Measurements from ENCODE around the gene KSR2. TPM values are rescaled to one million over a fixed set of nuclear protein-coding genes. Genes with fewer than 3 reads are reported as not detected.

The KSR2 gene
- total RNA-seq, 1 donor from 2014 or later: under 0.01 TPM

- Histone ChIP-seq H3K4me1 (ENCODE audit: control insufficient read depth in 3 of 3, insufficient read depth in 3 of 3, low read length in 3 of 3) (peaks cover 0 to 4% (median 4%) of the 10 kb centered on the region in 3 donors), H3K27me3 (ENCODE audit: control insufficient read depth in 3 of 3, insufficient read depth in 3 of 3, low read length in 3 of 3) (no peaks in the 10 kb centered on the region), H3K9me3 (ENCODE audit: control insufficient read depth in 3 of 3, low read length in 3 of 3) (no peaks in the 10 kb centered on the region)
These were observed 516.7 kb downstream of the KSR2 start for GRCh38 chr12:117452112-117452511.

GRCh38 chr12:117450209-117450608, 518.6 kb downstream of the KSR2 start:
- H3K27me3 ChIP-seq (ENCODE audit: control insufficient read depth in 3 of 3, insufficient read depth in 3 of 3, low read length in 3 of 3): no peaks in the 10 kb centered on the region

More at GRCh38 chr12:117452112-117452511, 516.7 kb downstream of the KSR2 start:
- Histone ChIP-seq H3K27ac (ENCODE audit: low read depth, low read length) (no peak overlapping the region), H3K36me3 (ENCODE audit: control insufficient read depth in 3 of 3, insufficient read depth in 3 of 3, low read length in 3 of 3) (no peaks in the 10 kb centered on the region), H3K4me3 (ENCODE audit: low read length in 3 of 3) (no peak overlapping the region), H3K9ac (ENCODE audit: low read depth in 1 of 3, low read length in 3 of 3) (no peak overlapping the region)

GRCh38 chr12:117447665-117448366, 521.0 kb downstream of the KSR2 start:
- Histone ChIP-seq H3K4me3 (ENCODE audit: low read length in 3 of 3) (no peak overlapping the region), H3K36me3 (ENCODE audit: control insufficient read depth in 3 of 3, insufficient read depth in 3 of 3, low read length in 3 of 3) (no peaks in the 10 kb centered on the region), H3K4me1 (ENCODE audit: control insufficient read depth in 3 of 3, insufficient read depth in 3 of 3, low read length in 3 of 3) (peaks cover 0 to 4% (median 4%) of the 10 kb centered on the region in 3 donors), H3K27me3 (ENCODE audit: control insufficient read depth in 3 of 3, insufficient read depth in 3 of 3, low read length in 3 of 3) (no peaks in the 10 kb centered on the region), H3K9ac (ENCODE audit: low read depth in 1 of 3, low read length in 3 of 3) (no peak overlapping the region), H3K9me3 (ENCODE audit: control insufficient read depth in 3 of 3, low read length in 3 of 3) (no peaks in the 10 kb centered on the region), H3K27ac (ENCODE audit: low read depth, low read length) (no peak overlapping the region)

More at GRCh38 chr12:117450209-117450608, 518.6 kb downstream of the KSR2 start:
- Histone ChIP-seq H3K36me3 (ENCODE audit: control insufficient read depth in 3 of 3, insufficient read depth in 3 of 3, low read length in 3 of 3) (no peaks in the 10 kb centered on the region), H3K4me1 (ENCODE audit: control insufficient read depth in 3 of 3, insufficient read depth in 3 of 3, low read length in 3 of 3) (peaks cover 0 to 4% (median 4%) of the 10 kb centered on the region in 3 donors), H3K9ac (ENCODE audit: low read depth in 1 of 3, low read length in 3 of 3) (no peak overlapping the region), H3K27ac (ENCODE audit: low read depth, low read length) (no peak overlapping the region), H3K9me3 (ENCODE audit: control insufficient read depth in 3 of 3, low read length in 3 of 3) (no peaks in the 10 kb centered on the region), H3K4me3 (ENCODE audit: low read length in 3 of 3) (no peak overlapping the region)

GRCh38 chr12:117444781-117445180, 524.0 kb downstream of the KSR2 start:
- no peak overlapping the region for H3K27ac ChIP-seq (ENCODE audit: low read depth, low read length)
- H3K4me1 ChIP-seq (ENCODE audit: control insufficient read depth in 3 of 3, insufficient read depth in 3 of 3, low read length in 3 of 3): peaks cover 16 to 21% (median 18%) of the 10 kb centered on the region in 3 donors
- no peak overlapping the region for H3K4me3 ChIP-seq (ENCODE audit: low read length in 3 of 3)
- H3K9ac ChIP-seq (ENCODE audit: low read depth in 1 of 3, low read length in 3 of 3): no peak overlapping the region
- H3K27me3 ChIP-seq (ENCODE audit: control insufficient read depth in 3 of 3, insufficient read depth in 3 of 3, low read length in 3 of 3): no peaks in the 10 kb centered on the region
- no peaks in the 10 kb centered on the region for H3K36me3 ChIP-seq (ENCODE audit: control insufficient read depth in 3 of 3, insufficient read depth in 3 of 3, low read length in 3 of 3)
- H3K9me3 ChIP-seq (ENCODE audit: control insufficient read depth in 3 of 3, low read length in 3 of 3): no peaks in the 10 kb centered on the region

- no peak overlapping the region for H3K4me3 ChIP-seq (ENCODE audit: low read length in 3 of 3)
- H3K9me3 ChIP-seq (ENCODE audit: control insufficient read depth in 3 of 3, low read length in 3 of 3): no peaks in the 10 kb centered on the region
- peak overlapping the region; percentile 83 for H3K27ac ChIP-seq (ENCODE audit: low read depth, low read length)
- no peaks in the 10 kb centered on the region for H3K36me3 ChIP-seq (ENCODE audit: control insufficient read depth in 3 of 3, insufficient read depth in 3 of 3, low read length in 3 of 3)
- H3K27me3 ChIP-seq (ENCODE audit: control insufficient read depth in 3 of 3, insufficient read depth in 3 of 3, low read length in 3 of 3): no peaks in the 10 kb centered on the region
- H3K9ac ChIP-seq (ENCODE audit: low read depth in 1 of 3, low read length in 3 of 3): no peak overlapping the region
- peaks cover 35 to 44% (median 42%) of the 10 kb centered on the region in 3 donors for H3K4me1 ChIP-seq (ENCODE audit: control insufficient read depth in 3 of 3, insufficient read depth in 3 of 3, low read length in 3 of 3)
These were observed 527.0 kb downstream of the KSR2 start for GRCh38 chr12:117441751-117442150.

- Histone ChIP-seq H3K27ac (ENCODE audit: low read depth, low read length) (peak overlapping the region; percentile 83), H3K36me3 (ENCODE audit: control insufficient read depth in 3 of 3, insufficient read depth in 3 of 3, low read length in 3 of 3) (peaks cover 0 to 2% (median 0%) of the 10 kb centered on the region in 3 donors), H3K4me1 (ENCODE audit: control insufficient read depth in 3 of 3, insufficient read depth in 3 of 3, low read length in 3 of 3) (peaks cover 40 to 58% (median 56%) of the 10 kb centered on the region in 3 donors), H3K9me3 (ENCODE audit: control insufficient read depth in 3 of 3, low read length in 3 of 3) (no peaks in the 10 kb centered on the region), H3K9ac (ENCODE audit: low read depth in 1 of 3, low read length in 3 of 3) (peak overlapping the region; percentile 40 to 95 (median 80)), H3K27me3 (ENCODE audit: control insufficient read depth in 3 of 3, insufficient read depth in 3 of 3, low read length in 3 of 3) (no peaks in the 10 kb centered on the region), H3K4me3 (ENCODE audit: low read length in 3 of 3) (peak overlapping the region in 2 of 3 donors; percentile 67 to 76)
These were observed 528.4 kb downstream of the KSR2 start for GRCh38 chr12:117440384-117440783.

- H3K4me3 ChIP-seq (ENCODE audit: low read length in 3 of 3): peak overlapping the region; percentile 75 to 87 (median 76)
- H3K27me3 ChIP-seq (ENCODE audit: control insufficient read depth in 3 of 3, insufficient read depth in 3 of 3, low read length in 3 of 3): no peaks in the 10 kb centered on the region
- peak overlapping the region; percentile 80 to 95 (median 89) for H3K9ac ChIP-seq (ENCODE audit: low read depth in 1 of 3, low read length in 3 of 3)
- H3K27ac ChIP-seq (ENCODE audit: low read depth, low read length): peak overlapping the region; percentile 83
- H3K9me3 ChIP-seq (ENCODE audit: control insufficient read depth in 3 of 3, low read length in 3 of 3): no peaks in the 10 kb centered on the region
- H3K4me1 ChIP-seq (ENCODE audit: control insufficient read depth in 3 of 3, insufficient read depth in 3 of 3, low read length in 3 of 3): peaks cover 47 to 66% (median 64%) of the 10 kb centered on the region in 3 donors
- H3K36me3 ChIP-seq (ENCODE audit: control insufficient read depth in 3 of 3, insufficient read depth in 3 of 3, low read length in 3 of 3): peaks cover 0 to 2% (median 0%) of the 10 kb centered on the region in 3 donors
These were observed 529.2 kb downstream of the KSR2 start for GRCh38 chr12:117439531-117440001.

GRCh38 chr12:117438809-117439208, 530.0 kb downstream of the KSR2 start:
- Histone ChIP-seq H3K27ac (ENCODE audit: low read depth, low read length) (peak overlapping the region; percentile 83), H3K9me3 (ENCODE audit: control insufficient read depth in 3 of 3, low read length in 3 of 3) (no peaks in the 10 kb centered on the region), H3K4me3 (ENCODE audit: low read length in 3 of 3) (peak overlapping the region; percentile 75 to 87 (median 76)), H3K4me1 (ENCODE audit: control insufficient read depth in 3 of 3, insufficient read depth in 3 of 3, low read length in 3 of 3) (peaks cover 48 to 72% (median 69%) of the 10 kb centered on the region in 3 donors), H3K36me3 (ENCODE audit: control insufficient read depth in 3 of 3, insufficient read depth in 3 of 3, low read length in 3 of 3) (peaks cover 0 to 2% (median 0%) of the 10 kb centered on the region in 3 donors), H3K27me3 (ENCODE audit: control insufficient read depth in 3 of 3, insufficient read depth in 3 of 3, low read length in 3 of 3) (no peaks in the 10 kb centered on the region), H3K9ac (ENCODE audit: low read depth in 1 of 3, low read length in 3 of 3) (peak overlapping the region; percentile 80 to 95 (median 89))

- peaks cover 0 to 2% (median 0%) of the 10 kb centered on the region in 3 donors for H3K36me3 ChIP-seq (ENCODE audit: control insufficient read depth in 3 of 3, insufficient read depth in 3 of 3, low read length in 3 of 3)
- H3K9ac ChIP-seq (ENCODE audit: low read depth in 1 of 3, low read length in 3 of 3): peak overlapping the region in 2 of 3 donors; percentile 5 to 95
- H3K27me3 ChIP-seq (ENCODE audit: control insufficient read depth in 3 of 3, insufficient read depth in 3 of 3, low read length in 3 of 3): no peaks in the 10 kb centered on the region
- H3K27ac ChIP-seq (ENCODE audit: low read depth, low read length): no peak overlapping the region
- H3K4me1 ChIP-seq (ENCODE audit: control insufficient read depth in 3 of 3, insufficient read depth in 3 of 3, low read length in 3 of 3): peaks cover 48 to 76% (median 74%) of the 10 kb centered on the region in 3 donors
- H3K9me3 ChIP-seq (ENCODE audit: control insufficient read depth in 3 of 3, low read length in 3 of 3): no peaks in the 10 kb centered on the region
- peak overlapping the region; percentile 75 to 87 (median 76) for H3K4me3 ChIP-seq (ENCODE audit: low read length in 3 of 3)
These were observed 531.1 kb downstream of the KSR2 start for GRCh38 chr12:117437516-117438255.

All from skeletal muscle tissue (tissue), 4 donors.